Naive thymus-derived CD4-positive, alpha-beta T cell (primary cell): ENCODE results near the gene CRTC3. TPM values are rescaled to one million over a fixed set of nuclear protein-coding genes. Genes with fewer than 3 reads are reported as not detected.

ENCODE experiments used
- ATAC-seq: fragments of 150-1000 bp; cut with Tn5 transposase; 2 replicates; pipeline ENCODE4 v1.10.0; 2021; ENCODE audit warnings: mild to moderate bottlenecking, moderate library complexity
- CTCF ChIA-PET: fragments of 350-600 bp; sonication (Branson Sonifier 250); formaldehyde crosslinking; loops from one replicate; lab custom pipeline; 2021; ENCODE audit warnings: antibody characterized with exemption; lab: Charles Lee
- POLR2A ChIA-PET: fragments of 350-600 bp; sonication (Branson Sonifier 250); formaldehyde crosslinking; loops from one replicate; lab custom pipeline; 2021; ENCODE audit warnings: antibody characterized with exemption, inconsistent platforms; lab: Charles Lee
- DNase-seq, 9 donors: peaks; one replicate each; pipeline versions ENCODE4 v3.0.0 to v3.0.0-alpha.2; 2020 to 2022; ENCODE audit warnings: mixed read lengths in 1 of 9
- H3K27ac ChIP-seq: one replicate; pipeline ENCODE4 v1.7.0; 2013; ENCODE audit warnings: mild to moderate bottlenecking, low read depth, low read length, moderate library complexity
- H3K27me3 ChIP-seq, 2 donors: one replicate each; pipeline ENCODE4 v1.7.0; 2013; ENCODE audit warnings: low read length in 2 of 2, mild to moderate bottlenecking in 2 of 2, moderate library complexity in 2 of 2; ENCODE audit not compliant: control insufficient read depth in 2 of 2, insufficient read depth in 2 of 2
- H3K36me3 ChIP-seq, 3 experiments: 1 replicate in 2 of 3; 2 replicates in 1 of 3; pipeline ENCODE4 v1.7.0; 2013; ENCODE audit warnings: low read length in 3 of 3, mild to moderate bottlenecking in 3 of 3, moderate library complexity in 1 of 3; ENCODE audit not compliant: insufficient read depth in 3 of 3, control insufficient read depth in 2 of 3
- H3K4me1 ChIP-seq, 2 donors: one replicate each; pipeline ENCODE4 v1.7.0; 2013; ENCODE audit warnings: low read length in 2 of 2, mild to moderate bottlenecking in 2 of 2, moderate library complexity in 1 of 2; ENCODE audit not compliant: control insufficient read depth in 2 of 2, insufficient read depth in 2 of 2
- H3K4me3 ChIP-seq: 2 replicates; pipeline ENCODE4 v1.7.0; 2013; ENCODE audit warnings: mild to moderate bottlenecking, low read length
- H3K9me3 ChIP-seq, 3 experiments: 1 replicate in 2 of 3; 2 replicates in 1 of 3; pipeline ENCODE4 v1.7.0; 2013; ENCODE audit warnings: low read length in 3 of 3; ENCODE audit not compliant: control insufficient read depth in 2 of 3
- H3K27ac Mint-ChIP-seq, 9 donors: one replicate each; pipeline ENCODE4 v1.8.0; 2020 to 2022; ENCODE audit warnings: mixed read lengths in 9 of 9, mild to moderate bottlenecking in 8 of 9, moderate library complexity in 5 of 9, inconsistent platforms in 2 of 9
- H3K27me3 Mint-ChIP-seq, 5 donors: one replicate each; pipeline ENCODE4 v1.8.0; 2021 to 2022; ENCODE audit warnings: mixed read lengths in 5 of 5, mild to moderate bottlenecking in 1 of 5
- H3K36me3 Mint-ChIP-seq, 5 donors: one replicate each; pipeline ENCODE4 v1.8.0; 2020 to 2022; ENCODE audit warnings: mixed read lengths in 5 of 5, mild to moderate bottlenecking in 3 of 5, inconsistent platforms in 1 of 5
- H3K4me1 Mint-ChIP-seq, 7 donors: one replicate each; pipeline ENCODE4 v1.8.0; 2020 to 2022; ENCODE audit warnings: mixed read lengths in 7 of 7, mild to moderate bottlenecking in 3 of 7, inconsistent platforms in 1 of 7
- H3K4me3 Mint-ChIP-seq, 10 donors: one replicate each; pipeline ENCODE4 v1.8.0; 2020 to 2022; ENCODE audit warnings: mild to moderate bottlenecking in 10 of 10, mixed read lengths in 10 of 10, moderate library complexity in 6 of 10, inconsistent platforms in 2 of 10
- H3K9me3 Mint-ChIP-seq, 11 donors: one replicate each; pipeline ENCODE4 v1.8.0; 2020 to 2022; ENCODE audit warnings: mixed read lengths in 11 of 11, mild to moderate bottlenecking in 4 of 11, inconsistent platforms in 1 of 11, moderate library complexity in 1 of 11
- intact Hi-C, 2 donors: fragments of 100-400 bp; cut with micrococcal nuclease; formaldehyde crosslinking; loops; one replicate each; pipeline ENCODE4 v1.15.1; 2023
- polyA plus RNA-seq, 2 donors: library from polyadenylated mRNA; unstranded; fragments of 300-500 nt; fragmentation: Illumina TruSeq; gene quantifications; one replicate each; pipeline ENCODE4 v1.2.3, GENCODE V29; 2021
- total RNA-seq, 6 experiments: library from RNA in 5 of 6; stranded (reverse) in 5 of 6; gene quantifications; 1 replicate in 5 of 6; 2 replicates in 1 of 6; pipeline ENCODE4 v1.2.3 and lab custom pipeline; 2021 to 2026

The CRTC3 gene
- total and polyA plus RNA-seq, 7 experiments from 2014 or later: 40.5 to 132 (median 106) TPM

- H3K36me3 Mint-ChIP-seq: peaks cover 9 to 49% (median 23%) of the 10 kb centered on the region in 5 donors
- ATAC-seq (no peak), DNase-seq (no peak)
- ChIA-PET CTCF (no interaction called here), POLR2A (interaction anchor here (1.3 to 3.5 kb wide), 2 partner anchors 34 to 40 kb away, joined by 5 to 23 read pairs; no protein-coding TSS in a partner anchor)
- intact Hi-C loops: no loop called here
- peaks cover 0 to 4% (median 0%) of the 10 kb centered on the region in 11 donors for H3K9me3 Mint-ChIP-seq
- H3K4me1 Mint-ChIP-seq: peaks cover 59 to 91% (median 86%) of the 10 kb centered on the region in 7 donors
- Histone ChIP-seq H3K4me3 (no peak overlapping the region), H3K9me3 (no peaks in the 10 kb centered on the region), H3K36me3 (peaks cover 0 to 10% (median 0%) of the 10 kb centered on the region in 3 experiments), H3K4me1 (peaks cover 23 to 64% of the 10 kb centered on the region in 2 donors), H3K27ac (no peak overlapping the region), H3K27me3 (no peaks in the 10 kb centered on the region)
- peak overlapping the region in 3 of 10 donors; percentile 37 to 82 (median 40) for H3K4me3 Mint-ChIP-seq
- peak overlapping the region in 8 of 9 donors; percentile 70 to 98 (median 91) for H3K27ac Mint-ChIP-seq
- H3K27me3 Mint-ChIP-seq: no peaks in the 10 kb centered on the region
Measured at GRCh38 chr15:90559119-90559518, 29.4 kb downstream of the CRTC3 start.

- Mint-ChIP-seq H3K36me3 (peaks cover 4 to 47% (median 18%) of the 10 kb centered on the region in 5 donors), H3K9me3 (peaks cover 0 to 4% (median 0%) of the 10 kb centered on the region in 11 donors), H3K4me3 (peak overlapping the region in 5 of 10 donors; percentile 2 to 82 (median 37)), H3K27me3 (no peaks in the 10 kb centered on the region), H3K27ac (peak overlapping the region; percentile 58 to 99 (median 95)), H3K4me1 (peaks cover 63 to 92% (median 86%) of the 10 kb centered on the region in 7 donors)
- no peaks in the 10 kb centered on the region for H3K27me3 ChIP-seq
- H3K27ac ChIP-seq: peak overlapping the region; percentile 68
- CTCF ChIA-PET: interaction anchor here (1.1 to 1.7 kb wide), 2 partner anchors 38 to 88 kb away, joined by 3 to 5 read pairs; no protein-coding TSS in a partner anchor
- peaks cover 32 to 76% of the 10 kb centered on the region in 2 donors for H3K4me1 ChIP-seq
- no peak for DNase-seq
- POLR2A ChIA-PET: interaction anchor here (0.6 to 3.5 kb wide), 12 partner anchors 9 to 60 kb away, joined by 3 to 23 read pairs (median 4); no protein-coding TSS in a partner anchor
- H3K4me3 ChIP-seq: no peak overlapping the region
- ATAC-seq: no peak
- H3K9me3 ChIP-seq: no peaks in the 10 kb centered on the region
- intact Hi-C loops: no loop called here
- peaks cover 0 to under 1% (median 0%) of the 10 kb centered on the region in 3 experiments for H3K36me3 ChIP-seq
Measured at GRCh38 chr15:90560229-90560776, 30.6 kb downstream of the CRTC3 start.

- Mint-ChIP-seq H3K9me3 (peaks cover 0 to 6% (median 0%) of the 10 kb centered on the region in 11 donors), H3K36me3 (peaks cover 8 to 54% (median 15%) of the 10 kb centered on the region in 5 donors), H3K4me3 (peak overlapping the region; percentile 66 to 86 (median 78)), H3K27me3 (no peaks in the 10 kb centered on the region), H3K27ac (peak overlapping the region; percentile 89 to 99 (median 96)), H3K4me1 (peaks cover 73 to 99% (median 93%) of the 10 kb centered on the region in 7 donors)
- CTCF ChIA-PET: interaction anchor here (0.9 to 1.7 kb wide), 12 partner anchors 8 to 241 kb away, joined by 3 to 6 read pairs (median 4); no protein-coding TSS in a partner anchor
- H3K4me3 ChIP-seq: no peak overlapping the region
- POLR2A ChIA-PET: interaction anchor here (0.6 to 3.5 kb wide), 18 partner anchors 9 to 369 kb away, joined by 3 to 23 read pairs (median 5); no protein-coding TSS in a partner anchor
- peak in 7 of 9 donors; percentile 69 to 91 (median 85) for DNase-seq
- intact Hi-C loops: loop anchor here (1.0 to 2.0 kb wide), 8 partner anchors 8 to 125 kb away; no protein-coding TSS in a partner anchor
- H3K27me3 ChIP-seq: no peaks in the 10 kb centered on the region
- H3K9me3 ChIP-seq: no peaks in the 10 kb centered on the region
- H3K36me3 ChIP-seq: no peaks in the 10 kb centered on the region
- peak overlapping the region; percentile 68 for H3K27ac ChIP-seq
- H3K4me1 ChIP-seq: peaks cover 37 to 84% of the 10 kb centered on the region in 2 donors
- ATAC-seq: peak; percentile 77
Measured at GRCh38 chr15:90561344-90562244, 31.9 kb downstream of the CRTC3 start.

GRCh38 chr15:90562669-90563068 is 32.9 kb downstream of the CRTC3 start:
- peak overlapping the region; percentile 89 to 99 (median 96) for H3K27ac Mint-ChIP-seq
- no peak for DNase-seq
- Histone ChIP-seq H3K4me3 (no peak overlapping the region), H3K36me3 (no peaks in the 10 kb centered on the region), H3K27ac (peak overlapping the region; percentile 68), H3K9me3 (no peaks in the 10 kb centered on the region), H3K27me3 (no peaks in the 10 kb centered on the region), H3K4me1 (peaks cover 38 to 83% of the 10 kb centered on the region in 2 donors)
- no peaks in the 10 kb centered on the region for H3K27me3 Mint-ChIP-seq
- intact Hi-C loops: loop anchor here (1.0 to 2.0 kb wide), 7 partner anchors 12 to 124 kb away; no protein-coding TSS in a partner anchor
- peak overlapping the region; percentile 66 to 86 (median 78) for H3K4me3 Mint-ChIP-seq
- POLR2A ChIA-PET: interaction anchor here (0.9 to 3.5 kb wide), 13 partner anchors 9 to 368 kb away, joined by 3 to 23 read pairs (median 10); no protein-coding TSS in a partner anchor
- H3K9me3 Mint-ChIP-seq: peaks cover 0 to 6% (median 0%) of the 10 kb centered on the region in 11 donors
- peaks cover 67 to 99% (median 90%) of the 10 kb centered on the region in 7 donors for H3K4me1 Mint-ChIP-seq
- no peak for ATAC-seq
- H3K36me3 Mint-ChIP-seq: peaks cover 8 to 56% (median 15%) of the 10 kb centered on the region in 5 donors
- CTCF ChIA-PET: interaction anchor here (1.2 kb wide), 1 partner anchor 23 kb away, joined by 4 read pairs; no protein-coding TSS in a partner anchor

GRCh38 chr15:90563463-90563862 is 33.7 kb downstream of the CRTC3 start:
- H3K27ac Mint-ChIP-seq: peak overlapping the region; percentile 89 to 99 (median 95)
- peak overlapping the region; percentile 3 for H3K4me3 ChIP-seq

More at GRCh38 chr15:90563463-90563862, 33.7 kb downstream of the CRTC3 start:
- H3K36me3 Mint-ChIP-seq: peaks cover 8 to 54% (median 19%) of the 10 kb centered on the region in 5 donors
- H3K4me3 Mint-ChIP-seq: peak overlapping the region in 8 of 10 donors; percentile 60 to 90 (median 74)
- H3K9me3 Mint-ChIP-seq: peaks cover 0 to 6% (median 0%) of the 10 kb centered on the region in 11 donors
- Histone ChIP-seq H3K36me3 (no peaks in the 10 kb centered on the region), H3K9me3 (no peaks in the 10 kb centered on the region), H3K27me3 (no peaks in the 10 kb centered on the region), H3K4me1 (peaks cover 45 to 84% of the 10 kb centered on the region in 2 donors), H3K27ac (peak overlapping the region; percentile 68)
- ATAC-seq: no peak
- H3K4me1 Mint-ChIP-seq: peaks cover 64 to 99% (median 90%) of the 10 kb centered on the region in 7 donors
- no peaks in the 10 kb centered on the region for H3K27me3 Mint-ChIP-seq
- intact Hi-C loops: loop anchor here in 1 of 2 donors (2.0 kb wide), 3 partner anchors 25 to 123 kb away; no protein-coding TSS in a partner anchor
- DNase-seq: no peak
- ChIA-PET POLR2A (interaction anchor here (0.9 to 4.2 kb wide), 15 partner anchors 8 to 55 kb away, joined by 3 to 19 read pairs (median 5); no protein-coding TSS in a partner anchor), CTCF (interaction anchor here (1.0 kb wide), 1 partner anchor 40 kb away, joined by 3 read pairs; no protein-coding TSS in a partner anchor)
